Activated naive CD4-positive, alpha-beta T cell (primary cell): ENCODE results near the gene COL5A1.

Experiments used
- DNase-seq, 4 experiments: peaks; one replicate each; lab custom pipeline; 2025; lab: John Stamatoyannopoulos, UW

COL5A1 gene

GRCh38 chr9:134728801-134729495, 87.3 kb downstream of the COL5A1 start:
- no peak for DNase-seq

DNA sequence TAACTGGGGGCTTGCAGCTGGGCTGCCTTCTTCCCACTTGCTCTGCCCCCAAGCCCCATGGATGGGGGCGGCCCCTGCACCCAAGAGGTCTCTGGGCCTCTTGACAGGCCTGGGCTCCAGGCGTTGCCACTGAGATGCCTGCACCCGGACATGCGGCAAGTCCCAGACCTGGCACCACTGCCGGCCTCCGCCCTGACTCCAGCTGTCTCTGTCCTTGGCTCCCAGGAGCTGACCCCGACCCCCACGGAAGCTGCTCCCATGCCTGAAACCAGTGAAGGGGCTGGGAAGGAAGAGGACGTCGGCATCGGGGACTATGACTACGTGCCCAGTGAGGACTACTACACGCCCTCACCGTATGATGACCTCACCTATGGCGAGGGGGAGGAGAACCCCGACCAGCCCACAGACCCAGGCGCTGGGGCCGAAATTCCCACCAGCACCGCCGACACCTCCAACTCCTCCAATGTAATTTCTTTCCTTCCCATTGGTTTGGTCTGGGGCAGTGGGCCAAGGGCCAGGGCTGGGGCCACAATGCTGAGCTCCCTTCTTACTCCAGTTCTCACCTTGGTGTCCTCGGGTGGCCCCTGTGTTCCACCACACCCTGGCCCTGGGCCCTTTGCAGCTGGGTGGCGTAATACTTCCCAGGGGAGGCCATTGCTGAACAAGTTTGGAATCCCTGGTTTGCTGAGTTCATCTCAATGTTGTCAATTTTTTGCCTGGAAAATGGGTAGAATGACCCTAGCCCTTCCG, 88.6 kb downstream of the COL5A1 start:
- no peak for DNase-seq

DNA sequence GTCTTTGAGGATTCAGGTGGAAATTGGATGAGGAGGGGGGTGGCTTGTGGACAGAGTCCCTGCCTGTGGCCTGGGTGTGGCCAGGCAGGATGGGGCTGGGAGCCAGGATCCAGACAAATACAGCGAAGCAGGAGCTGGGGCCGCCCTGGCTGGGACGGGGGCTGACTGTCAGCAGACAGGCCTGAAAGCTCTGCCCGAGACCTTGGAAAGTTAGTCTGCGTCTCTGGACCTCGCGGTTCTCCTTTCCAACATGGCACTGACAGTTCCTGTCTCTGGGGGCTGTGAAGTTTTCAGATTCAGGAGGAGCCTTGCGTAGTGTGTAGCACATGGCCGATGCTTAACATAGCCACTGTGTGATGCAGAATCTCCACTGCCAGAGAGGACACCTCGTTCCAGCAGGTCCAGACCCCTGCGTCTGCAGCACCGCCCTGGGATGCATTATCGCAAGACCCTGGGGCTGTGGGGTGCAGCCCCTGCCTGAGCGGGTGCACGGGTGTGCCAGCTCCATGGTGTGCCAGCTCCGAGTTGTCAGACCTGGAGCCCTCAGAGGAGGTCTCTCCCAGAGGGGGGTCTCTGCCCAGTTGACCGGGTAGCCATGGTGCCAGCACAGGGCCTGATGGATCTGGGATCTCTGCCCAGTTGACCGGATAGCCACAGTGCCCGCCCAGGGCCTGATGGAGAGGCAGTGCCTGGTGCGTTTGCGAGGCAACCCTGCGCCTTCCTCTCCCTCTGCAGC, 89.3 kb downstream of the COL5A1 start:
- DNase-seq, result no peak

DNA sequence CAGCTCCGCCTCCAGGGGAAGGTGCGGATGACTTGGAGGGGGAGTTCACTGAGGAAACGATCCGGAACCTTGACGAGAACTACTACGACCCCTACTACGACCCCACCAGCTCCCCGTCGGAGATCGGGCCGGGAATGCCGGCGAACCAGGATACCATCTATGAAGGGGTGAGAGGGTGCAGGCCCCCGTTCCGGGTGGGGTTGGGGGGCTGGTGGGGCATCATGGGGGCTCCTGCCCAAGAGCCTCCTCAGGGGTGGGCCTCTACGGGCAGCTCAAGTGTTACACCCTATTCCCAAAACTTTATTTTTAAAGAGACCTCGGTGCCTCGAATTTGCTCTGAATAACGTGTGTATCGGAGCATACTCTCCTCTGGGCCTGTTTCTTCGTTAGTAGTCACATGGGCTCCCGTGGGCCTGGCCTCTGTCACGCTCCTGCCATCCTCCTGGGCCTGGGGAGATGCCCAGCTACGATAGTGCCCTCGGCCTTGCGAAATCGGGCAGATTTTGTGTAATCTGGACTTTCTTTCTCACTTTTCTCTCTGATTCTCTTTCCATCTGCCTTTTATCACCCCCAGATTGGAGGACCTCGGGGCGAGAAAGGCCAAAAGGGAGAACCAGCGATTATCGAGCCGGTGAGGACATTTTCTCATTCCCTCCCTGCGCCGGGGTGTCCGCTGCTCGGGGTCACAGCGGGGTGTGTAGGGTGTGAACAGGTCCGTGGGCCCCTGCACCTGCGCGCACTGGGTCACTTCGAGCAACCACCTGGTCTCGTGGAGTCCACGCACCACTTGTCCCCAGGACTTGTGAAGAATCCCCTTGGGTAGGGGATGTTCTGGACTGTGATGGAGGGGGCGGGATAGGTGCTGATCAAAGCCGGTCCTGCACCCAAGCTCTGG, 90.1 kb downstream of the COL5A1 start:
- DNase-seq, result no peak

DNA sequence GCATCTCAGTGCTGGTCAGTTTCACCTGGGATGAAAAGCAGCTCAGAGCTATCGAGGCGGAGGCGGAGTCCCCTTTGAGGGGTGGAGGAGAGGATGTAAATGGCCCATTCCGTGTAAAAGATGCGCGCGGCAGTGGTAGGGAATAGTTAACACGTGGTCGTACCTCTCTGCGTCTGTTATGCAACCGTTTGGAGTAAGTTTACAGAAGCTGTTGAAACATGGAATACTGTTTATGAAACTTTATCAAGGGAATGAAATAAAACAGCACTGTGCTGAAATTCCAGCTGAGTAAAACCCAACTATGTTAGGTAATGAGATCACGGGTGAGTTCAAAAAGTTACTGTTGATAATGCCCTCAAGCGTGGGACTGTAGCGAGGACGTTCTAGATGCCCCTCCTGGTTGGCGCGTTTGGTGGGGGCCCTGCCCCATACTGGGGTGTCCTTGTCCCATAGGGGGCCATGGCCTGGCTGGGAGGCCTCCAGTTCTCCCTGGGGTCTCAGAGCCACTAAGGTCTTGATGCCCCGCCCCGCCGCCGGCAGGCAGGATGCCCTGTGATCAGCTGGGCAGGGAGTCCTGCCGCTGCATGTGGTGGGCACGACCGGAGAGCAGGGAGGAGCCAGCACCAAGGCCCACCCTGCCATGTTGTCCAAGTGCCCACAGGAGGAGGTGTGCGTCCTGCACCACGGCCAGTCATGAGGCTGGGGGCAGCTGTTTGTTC, 90.9 kb downstream of the COL5A1 start:
- no peak for DNase-seq

GRCh38 chr9:134733480-134734232, 92.1 kb downstream of the COL5A1 start:
- DNase-seq, result no peak

- DNase-seq, result no peak
Measured at GRCh38 chr9:134734270-134734669, 92.7 kb downstream of the COL5A1 start.

DNA sequence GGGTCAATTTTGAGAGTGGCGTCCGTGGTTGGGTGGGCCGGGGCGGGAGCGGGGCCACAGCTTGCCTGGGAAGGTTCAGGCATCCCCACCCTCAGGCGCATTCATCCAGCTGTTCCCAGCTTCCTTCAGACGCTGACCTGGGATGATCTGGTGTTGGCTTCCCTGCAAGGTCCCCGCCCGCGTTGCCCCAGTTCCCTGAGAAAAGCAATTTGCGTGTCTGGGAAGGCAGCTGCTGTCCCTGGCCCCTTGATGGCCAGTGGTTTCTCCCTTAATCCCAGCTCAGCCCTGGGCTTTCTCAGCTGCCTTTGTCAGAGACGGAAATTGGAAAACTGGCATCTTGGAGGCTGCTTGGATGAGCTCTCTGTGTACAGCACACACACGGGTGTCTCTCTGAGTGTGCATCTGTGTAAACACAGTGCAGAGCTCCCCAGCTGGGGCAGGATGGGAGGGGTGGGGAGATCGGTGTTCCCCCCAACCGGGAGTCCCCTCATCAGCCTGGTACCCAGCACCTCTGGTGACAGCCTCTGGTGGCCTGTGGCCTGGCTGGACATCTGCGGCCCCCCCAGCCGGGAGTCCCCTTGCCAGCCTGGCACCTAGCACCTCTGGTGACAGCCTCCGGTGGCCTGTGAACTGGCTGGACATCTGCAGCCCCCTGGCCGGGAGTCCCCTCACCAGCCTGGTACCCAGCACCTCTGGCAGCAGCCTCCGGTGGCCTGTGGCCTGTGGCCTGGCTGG, 94.0 kb downstream of the COL5A1 start:
- DNase-seq, result no peak

- DNase-seq, result no peak
Measured at GRCh38 chr9:134736791-134737497, 95.3 kb downstream of the COL5A1 start.

GRCh38 chr9:134737842-134738580, 96.4 kb downstream of the COL5A1 start:
- no peak for DNase-seq

DNA sequence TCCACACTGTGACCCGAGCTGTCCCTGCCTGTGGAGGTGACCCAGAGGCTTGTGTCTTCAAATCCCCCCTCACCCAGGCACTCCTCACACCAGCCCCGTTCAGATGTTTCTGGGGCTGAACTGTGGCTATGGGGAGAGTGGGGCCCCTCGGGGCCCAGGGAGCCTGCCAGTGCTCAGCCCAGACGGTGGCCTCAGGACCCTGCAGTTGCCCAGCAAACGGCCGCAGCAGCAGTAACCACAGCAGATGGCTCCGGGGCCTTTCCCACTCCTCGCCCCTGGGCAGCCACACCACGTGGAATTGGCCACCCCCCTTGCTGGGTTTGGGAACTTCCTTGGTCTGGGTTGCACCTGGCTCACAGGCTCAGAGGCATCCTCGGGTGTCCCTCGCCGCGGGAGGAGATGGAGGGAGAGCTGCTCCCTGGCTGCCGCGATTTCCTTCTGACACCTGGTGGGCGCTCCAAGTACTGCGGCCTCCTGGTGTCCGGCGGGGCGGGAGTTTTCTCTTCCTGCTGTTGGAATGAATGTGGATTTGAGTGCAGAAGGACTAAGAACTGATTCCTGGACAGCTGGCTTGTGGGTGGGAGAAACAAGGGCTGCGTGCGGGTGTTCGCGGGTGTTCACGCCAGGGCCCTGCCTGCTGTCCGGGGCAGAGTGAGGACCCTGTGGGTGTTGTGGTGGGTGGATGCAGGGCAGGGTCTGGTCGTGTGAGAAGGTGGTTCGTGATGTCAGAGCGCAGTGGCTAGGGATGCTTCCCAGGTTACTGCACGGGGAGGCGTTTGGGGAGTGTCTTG, 97.5 kb downstream of the COL5A1 start:
- peak in 3 of 4 experiments; percentile 4 to 24 (median 17) for DNase-seq

DNA sequence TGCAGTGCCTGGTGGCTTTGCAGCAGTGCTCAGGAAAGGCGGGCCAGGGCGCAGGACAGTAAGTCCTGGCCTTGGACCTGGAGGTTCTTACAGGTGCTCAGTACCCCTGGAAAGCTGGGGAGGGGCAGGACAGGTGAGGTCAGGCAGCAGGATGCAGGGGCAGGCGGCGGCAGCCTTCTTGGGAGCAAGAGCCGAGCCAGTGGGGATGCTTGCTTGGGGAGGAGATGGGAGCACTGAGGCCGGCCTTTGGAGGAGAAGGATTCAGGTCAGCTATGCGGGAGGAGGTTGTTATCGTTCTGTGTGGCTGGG, 98.0 kb downstream of the COL5A1 start:
- no peak for DNase-seq

- DNase-seq, result no peak
Measured at GRCh38 chr9:134740071-134740470, 98.5 kb downstream of the COL5A1 start.

DNA sequence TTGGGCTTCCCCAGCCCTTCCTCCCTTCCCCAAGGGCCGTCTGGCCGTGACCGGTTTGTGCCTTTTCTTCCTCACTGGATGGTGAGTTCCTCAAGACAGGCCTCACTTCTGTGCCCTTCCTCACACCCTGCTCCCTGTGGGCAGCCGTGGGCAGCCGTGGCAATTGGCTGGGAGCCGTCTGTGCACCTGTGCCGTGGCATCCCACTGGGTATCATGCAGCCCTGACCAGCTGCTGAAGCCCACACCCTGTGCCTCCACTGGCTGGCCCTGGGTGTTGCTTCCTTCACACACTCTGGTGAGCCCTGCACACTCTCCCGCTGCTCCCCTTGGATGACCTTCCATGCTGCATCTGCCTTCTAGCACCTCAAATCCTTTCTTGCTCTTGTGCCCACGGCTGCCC, 100.2 kb downstream of the COL5A1 start:
- no peak for DNase-seq

DNA sequence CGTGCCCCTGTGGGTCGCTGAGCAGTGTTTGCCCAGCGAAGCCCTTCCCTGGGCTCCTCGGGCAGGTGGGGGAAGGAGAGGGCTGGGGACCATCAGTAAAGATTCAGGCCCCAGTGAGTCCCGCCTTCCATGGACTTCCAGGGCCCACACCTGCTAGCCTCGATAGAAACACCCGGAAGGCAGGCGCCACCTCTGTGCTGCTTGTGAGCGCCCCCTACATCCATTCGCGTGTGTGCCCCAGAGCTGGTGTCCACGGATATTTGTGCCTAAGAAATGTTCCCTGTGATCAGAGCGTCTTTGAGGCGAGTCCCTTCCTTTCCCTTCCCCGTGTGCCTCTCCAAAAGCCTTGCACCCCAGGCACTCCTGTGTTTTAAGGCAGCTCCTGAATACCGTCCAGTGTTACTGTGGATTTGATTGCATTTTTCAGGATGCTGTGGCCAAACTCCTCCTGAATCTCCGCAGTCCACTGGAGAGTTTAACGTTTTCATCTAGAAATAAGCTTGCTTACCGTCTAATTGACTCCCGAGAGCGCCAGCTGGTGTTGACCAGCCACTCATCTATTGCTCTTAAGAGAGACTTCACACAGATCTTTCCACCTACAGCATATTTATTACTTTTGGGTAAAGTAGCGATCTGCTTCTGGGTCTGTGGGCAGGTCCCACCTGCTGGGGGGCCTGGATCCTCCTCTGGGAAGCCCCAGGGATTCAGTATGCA, 101.4 kb downstream of the COL5A1 start:
- DNase-seq, result no peak

DNA sequence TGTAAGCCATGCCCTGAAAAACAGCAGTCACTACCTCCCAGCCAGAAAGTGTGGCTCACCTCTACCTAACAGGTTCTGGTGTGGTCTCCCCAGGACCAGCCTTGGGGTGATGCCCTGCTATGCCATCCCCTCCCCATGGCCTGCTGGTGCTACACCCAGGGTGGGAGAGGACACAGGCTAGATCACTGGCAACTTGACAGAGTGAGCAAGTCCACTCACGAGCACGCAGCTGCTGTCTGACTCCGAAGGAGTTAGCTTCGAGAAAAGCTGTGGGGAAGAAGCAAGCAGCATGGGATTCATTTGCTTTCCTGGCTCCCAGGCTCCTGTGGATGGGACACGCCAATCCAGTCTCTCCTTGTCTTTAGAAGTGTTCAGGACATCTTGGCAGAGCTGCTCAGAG, 102.2 kb downstream of the COL5A1 start:
- DNase-seq, result no peak
